Suprapubic skin (tissue), 4 donors: Measurements from ENCODE around the gene ATXN7L1. TPM values are rescaled to one million over a fixed set of nuclear protein-coding genes. Genes with fewer than 3 reads are reported as not detected.

Source experiments
- DNase-seq, 2 donors: peaks; one replicate each; pipeline ENCODE4 v3.0.0-alpha.2; 2019; ENCODE audit warnings: low spot score in 2 of 2
- H3K27ac ChIP-seq: fragments of 200-600 bp; sonication (generic); one replicate; pipeline ENCODE4 v1.5.1; 2019
- H3K27me3 ChIP-seq: fragments of 200-600 bp; sonication (generic); one replicate; pipeline ENCODE4 v1.5.1; 2019
- H3K36me3 ChIP-seq: fragments of 200-600 bp; sonication (generic); one replicate; pipeline ENCODE4 v1.5.1; 2019
- H3K4me1 ChIP-seq: fragments of 200-600 bp; sonication (generic); one replicate; pipeline ENCODE4 v1.5.1; 2019
- H3K4me3 ChIP-seq: fragments of 200-600 bp; sonication (generic); one replicate; pipeline ENCODE4 v1.5.1; 2019; ENCODE audit warnings: mild to moderate bottlenecking
- H3K9me3 ChIP-seq: fragments of 200-600 bp; sonication (generic); one replicate; pipeline ENCODE4 v1.5.1; 2019
- EP300 ChIP-seq: sonication (generic); formaldehyde crosslinking; IDR thresholded peaks from one replicate; pipeline ENCODE4 v1.6.1; 2017; ENCODE audit warnings: antibody characterized with exemption
- POLR2A ChIP-seq, 2 donors: fragments of 450-650 bp; IDR thresholded peaks; one replicate each; pipeline ENCODE4 v1.6.1; 2017; ENCODE audit warnings: antibody characterized with exemption in 2 of 2, mild to moderate bottlenecking in 2 of 2, moderate library complexity in 2 of 2
- POLR2AphosphoS5 ChIP-seq, 3 donors: sonication (generic); formaldehyde crosslinking; IDR thresholded peaks; one replicate each; pipeline ENCODE4 v1.6.1; 2017; ENCODE audit warnings: antibody characterized with exemption in 3 of 3
- WGBS: methylation state at CpG from one replicate; pipeline ENCODE4 v1.1.5; 2018; 5-methylcytosine and 5-hydroxymethylcytosine counted together
- total RNA-seq, 4 donors: library from RNA; depleted of rRNA; stranded (reverse); fragments of >200 nt; gene quantifications; one replicate each; pipeline ENCODE4 v1.1.0, GENCODE V29; 2016
- TF ChIP-seq, protein P1 (sequence below), 2 donors: fragments of 200-600 bp in 1 of 2; fragments of 450-650 bp in 1 of 2; sonication (generic) in 1 of 2; IDR thresholded peaks; one replicate each; pipeline ENCODE4 v1.5.1; 2016 to 2019; ENCODE audit warnings: antibody characterized with exemption in 2 of 2, mild to moderate bottlenecking in 1 of 2, moderate library complexity in 1 of 2

The ATXN7L1 gene, protein sequence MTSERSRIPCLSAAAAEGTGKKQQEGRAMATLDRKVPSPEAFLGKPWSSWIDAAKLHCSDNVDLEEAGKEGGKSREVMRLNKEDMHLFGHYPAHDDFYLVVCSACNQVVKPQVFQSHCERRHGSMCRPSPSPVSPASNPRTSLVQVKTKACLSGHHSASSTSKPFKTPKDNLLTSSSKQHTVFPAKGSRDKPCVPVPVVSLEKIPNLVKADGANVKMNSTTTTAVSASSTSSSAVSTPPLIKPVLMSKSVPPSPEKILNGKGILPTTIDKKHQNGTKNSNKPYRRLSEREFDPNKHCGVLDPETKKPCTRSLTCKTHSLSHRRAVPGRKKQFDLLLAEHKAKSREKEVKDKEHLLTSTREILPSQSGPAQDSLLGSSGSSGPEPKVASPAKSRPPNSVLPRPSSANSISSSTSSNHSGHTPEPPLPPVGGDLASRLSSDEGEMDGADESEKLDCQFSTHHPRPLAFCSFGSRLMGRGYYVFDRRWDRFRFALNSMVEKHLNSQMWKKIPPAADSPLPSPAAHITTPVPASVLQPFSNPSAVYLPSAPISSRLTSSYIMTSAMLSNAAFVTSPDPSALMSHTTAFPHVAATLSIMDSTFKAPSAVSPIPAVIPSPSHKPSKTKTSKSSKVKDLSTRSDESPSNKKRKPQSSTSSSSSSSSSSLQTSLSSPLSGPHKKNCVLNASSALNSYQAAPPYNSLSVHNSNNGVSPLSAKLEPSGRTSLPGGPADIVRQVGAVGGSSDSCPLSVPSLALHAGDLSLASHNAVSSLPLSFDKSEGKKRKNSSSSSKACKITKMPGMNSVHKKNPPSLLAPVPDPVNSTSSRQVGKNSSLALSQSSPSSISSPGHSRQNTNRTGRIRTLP
- 10 to 100 TPM; 14.8 to 35.6 (median 17.3) TPM for total RNA-seq

- peak within 1 kb of the TSS; percentile 58 for H3K4me3 ChIP-seq
- peaks cover 32% of the 10 kb centered on the region for H3K4me1 ChIP-seq
- no peaks in the 10 kb centered on the region for H3K36me3 ChIP-seq
- peak within 1 kb of the TSS; percentile 88 for H3K27ac ChIP-seq
- H3K9me3 ChIP-seq: no peaks in the 10 kb centered on the region
- WGBS: under 1% methylated on average over 17 of the region's 77 CpGs
- peak; percentile 96 to 97 for DNase-seq
- H3K27me3 ChIP-seq: no peaks in the 10 kb centered on the region
- TF ChIP-seq, protein P1, sequence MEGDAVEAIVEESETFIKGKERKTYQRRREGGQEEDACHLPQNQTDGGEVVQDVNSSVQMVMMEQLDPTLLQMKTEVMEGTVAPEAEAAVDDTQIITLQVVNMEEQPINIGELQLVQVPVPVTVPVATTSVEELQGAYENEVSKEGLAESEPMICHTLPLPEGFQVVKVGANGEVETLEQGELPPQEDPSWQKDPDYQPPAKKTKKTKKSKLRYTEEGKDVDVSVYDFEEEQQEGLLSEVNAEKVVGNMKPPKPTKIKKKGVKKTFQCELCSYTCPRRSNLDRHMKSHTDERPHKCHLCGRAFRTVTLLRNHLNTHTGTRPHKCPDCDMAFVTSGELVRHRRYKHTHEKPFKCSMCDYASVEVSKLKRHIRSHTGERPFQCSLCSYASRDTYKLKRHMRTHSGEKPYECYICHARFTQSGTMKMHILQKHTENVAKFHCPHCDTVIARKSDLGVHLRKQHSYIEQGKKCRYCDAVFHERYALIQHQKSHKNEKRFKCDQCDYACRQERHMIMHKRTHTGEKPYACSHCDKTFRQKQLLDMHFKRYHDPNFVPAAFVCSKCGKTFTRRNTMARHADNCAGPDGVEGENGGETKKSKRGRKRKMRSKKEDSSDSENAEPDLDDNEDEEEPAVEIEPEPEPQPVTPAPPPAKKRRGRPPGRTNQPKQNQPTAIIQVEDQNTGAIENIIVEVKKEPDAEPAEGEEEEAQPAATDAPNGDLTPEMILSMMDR (IDR thresholded peaks at IDR 0.05): peak; percentile 75 to 85
- TF ChIP-seq POLR2AphosphoS5 (IDR thresholded peaks at IDR 0.05): peak in 1 of 3 donors; percentile 63
- TF ChIP-seq EP300: no peak
- peak in 1 of 2 donors; percentile 40 for TF ChIP-seq POLR2A (IDR thresholded peaks at IDR 0.05)
Measured at GRCh38 chr7:105876091-105876963, at the start of gene ATXN7L1. ATXN7L1 (minus strand) TSS chr7:105876599; CDS start chr7:105876558, 41 bp downstream.

GRCh38 chr7:105926131-105926530, 49.7 kb upstream of the ATXN7L1 start:
- TF ChIP-seq POLR2AphosphoS5 (IDR thresholded peaks at IDR 0.05): no peak
- TF ChIP-seq, protein P1 (IDR thresholded peaks at IDR 0.05): no peak
- no peak for TF ChIP-seq EP300
- Histone ChIP-seq H3K36me3 (no peaks in the 10 kb centered on the region), H3K4me3 (no peak overlapping the region), H3K27me3 (no peaks in the 10 kb centered on the region), H3K27ac (no peak overlapping the region), H3K9me3 (peaks cover 6% of the 10 kb centered on the region), H3K4me1 (no peaks in the 10 kb centered on the region)
- no peak for DNase-seq
- WGBS: 47% methylated on average over 3 of the region's 3 CpGs

DNA sequence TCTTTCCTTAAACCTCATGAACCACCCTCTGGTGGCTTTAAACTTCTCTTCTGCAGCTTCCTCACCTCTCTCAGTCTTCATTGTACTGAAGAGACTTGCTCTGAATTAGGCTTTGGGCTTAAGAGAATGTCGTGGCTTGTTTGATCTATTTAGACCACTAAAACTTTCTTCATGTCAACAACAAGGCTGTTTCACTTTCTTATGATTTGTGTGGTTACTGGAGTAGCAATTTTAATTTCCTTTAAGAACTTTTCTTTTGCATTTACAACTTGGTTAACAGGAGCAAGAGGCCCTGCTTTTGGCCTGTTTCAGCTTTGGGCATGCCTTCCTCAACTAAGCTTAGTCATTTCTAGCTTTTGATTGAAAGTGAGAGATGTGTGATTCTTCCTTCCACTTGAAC, 48.5 kb upstream of the ATXN7L1 start:
- Histone ChIP-seq H3K27me3 (no peaks in the 10 kb centered on the region), H3K36me3 (no peaks in the 10 kb centered on the region), H3K9me3 (peaks cover 6% of the 10 kb centered on the region), H3K4me3 (no peak overlapping the region), H3K4me1 (no peaks in the 10 kb centered on the region), H3K27ac (no peak overlapping the region)
- TF ChIP-seq EP300 (no peak), POLR2AphosphoS5 (IDR thresholded peaks at IDR 0.05) (no peak)
- TF ChIP-seq, protein P1 (IDR thresholded peaks at IDR 0.05): no peak
- no peak for DNase-seq
- 89% methylated on average over 1 of the region's 1 CpG for WGBS

GRCh38 chr7:105920766-105921165, 44.4 kb upstream of the ATXN7L1 start:
- 92% methylated on average over 4 of the region's 4 CpGs for WGBS
- Histone ChIP-seq H3K27me3 (no peaks in the 10 kb centered on the region), H3K27ac (no peak overlapping the region), H3K4me1 (no peaks in the 10 kb centered on the region), H3K9me3 (peaks cover 6% of the 10 kb centered on the region), H3K4me3 (no peak overlapping the region), H3K36me3 (no peaks in the 10 kb centered on the region)
- TF ChIP-seq POLR2A (IDR thresholded peaks at IDR 0.05) (no peak), POLR2AphosphoS5 (IDR thresholded peaks at IDR 0.05) (no peak), EP300 (no peak)
- TF ChIP-seq, protein P1 (IDR thresholded peaks at IDR 0.05): no peak
- DNase-seq: no peak
